Prostate gland (tissue), 2 donors: ENCODE results near the gene ZSCAN10.

Experiments used
- CTCF ChIP-seq, 4 experiments: fragments of 200-600 bp in 2 of 4; fragments of 450-650 bp in 2 of 4; sonication (generic) in 2 of 4; IDR thresholded peaks; 1 replicate in 3 of 4; 2 replicates in 1 of 4; pipeline ENCODE4 v1.5.1; 2016 to 2019; ENCODE audit warnings: antibody characterized with exemption in 4 of 4, mild to moderate bottlenecking in 2 of 4, moderate library complexity in 2 of 4
- POLR2A ChIP-seq: fragments of 450-650 bp; IDR thresholded peaks from one replicate; pipeline ENCODE4 v1.6.1; 2016; ENCODE audit warnings: antibody characterized with exemption, mild to moderate bottlenecking
- POLR2AphosphoS5 ChIP-seq: sonication (generic); formaldehyde crosslinking; IDR thresholded peaks from one replicate; pipeline ENCODE4 v1.6.1; 2017; ENCODE audit warnings: antibody characterized with exemption

- no peak for TF ChIP-seq CTCF (IDR thresholded peaks at IDR 0.05)
- no peak for TF ChIP-seq POLR2A
- no peak for TF ChIP-seq POLR2AphosphoS5
Measured at GRCh38 chr16:3143598-3144320, 44.7 kb upstream of the ZSCAN10 start.
